RWPE1 (cell line): ENCODE data around the gene CPTP.

Experiments
- CTCF ChIA-PET: fragments of 350-600 bp; sonication (Branson Sonifier 250); formaldehyde crosslinking; extraction: SDS; loops from one replicate; lab custom pipeline; 2021; lab: Yijun Ruan, JAX
- POLR2A ChIA-PET: fragments of 400-600 bp; formaldehyde crosslinking; extraction: SDS; loops from one replicate; lab custom pipeline; 2020; ENCODE audit warnings: antibody characterized with exemption; ENCODE audit not compliant: low non-redundant PET; lab: Yijun Ruan, JAX
- DNase-seq: peaks from one replicate; pipeline ENCODE4 v3.0.0; 2012; ENCODE audit warnings: low spot score
- H3K27ac ChIP-seq: fragments of 450-650 bp; 2 replicates; pipeline ENCODE4 v1.5.1; 2017
- TF ChIP-seq, protein P1 (sequence below): fragments of 450-650 bp; conservative IDR thresholded peaks from 2 replicates; pipeline ENCODE4 v1.5.1; 2017; ENCODE audit warnings: low read depth, mild to moderate bottlenecking

CPTP gene

DNA sequence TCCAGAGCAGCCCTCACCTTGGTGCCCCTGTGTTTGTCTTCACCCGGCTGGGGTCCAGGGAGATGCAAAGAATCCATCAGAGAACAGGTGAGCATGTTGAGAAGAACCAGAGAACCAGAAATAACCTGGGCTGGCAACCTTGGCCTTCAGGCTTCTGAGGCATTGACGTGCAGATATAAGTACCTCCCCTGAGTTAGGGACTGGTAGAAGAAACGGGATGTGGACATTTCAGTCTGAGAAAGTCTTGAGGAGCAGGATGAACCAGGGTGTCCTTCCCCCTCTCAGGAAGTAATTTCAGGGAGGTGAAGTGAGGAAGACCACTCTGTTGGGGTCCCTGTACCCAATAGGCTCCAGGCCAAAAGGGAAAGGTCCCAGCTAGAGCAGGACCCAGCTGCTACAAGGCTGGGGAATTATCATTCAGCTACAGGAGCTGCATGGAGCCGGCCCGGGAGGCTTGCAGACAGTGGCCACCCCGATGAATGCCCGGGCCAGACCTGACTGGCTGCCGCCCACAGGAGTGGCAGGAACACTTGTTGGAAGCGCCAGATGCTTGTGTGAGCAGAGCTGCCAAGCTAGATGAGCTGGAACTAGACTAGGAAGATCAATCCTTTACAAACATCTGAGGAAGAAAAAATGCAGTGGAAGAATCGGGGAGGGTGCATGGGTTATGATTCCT, 52.1 kb downstream of the CPTP start:
- H3K27ac ChIP-seq = peak overlapping the region; percentile 90
- ChIA-PET POLR2A (no interaction called here), CTCF (interaction anchor here (0.7 to 1.1 kb wide), 2 partner anchors 21 to 128 kb away, joined by 3 to 5 read pairs; no protein-coding TSS in a partner anchor)
- TF ChIP-seq, protein P1, sequence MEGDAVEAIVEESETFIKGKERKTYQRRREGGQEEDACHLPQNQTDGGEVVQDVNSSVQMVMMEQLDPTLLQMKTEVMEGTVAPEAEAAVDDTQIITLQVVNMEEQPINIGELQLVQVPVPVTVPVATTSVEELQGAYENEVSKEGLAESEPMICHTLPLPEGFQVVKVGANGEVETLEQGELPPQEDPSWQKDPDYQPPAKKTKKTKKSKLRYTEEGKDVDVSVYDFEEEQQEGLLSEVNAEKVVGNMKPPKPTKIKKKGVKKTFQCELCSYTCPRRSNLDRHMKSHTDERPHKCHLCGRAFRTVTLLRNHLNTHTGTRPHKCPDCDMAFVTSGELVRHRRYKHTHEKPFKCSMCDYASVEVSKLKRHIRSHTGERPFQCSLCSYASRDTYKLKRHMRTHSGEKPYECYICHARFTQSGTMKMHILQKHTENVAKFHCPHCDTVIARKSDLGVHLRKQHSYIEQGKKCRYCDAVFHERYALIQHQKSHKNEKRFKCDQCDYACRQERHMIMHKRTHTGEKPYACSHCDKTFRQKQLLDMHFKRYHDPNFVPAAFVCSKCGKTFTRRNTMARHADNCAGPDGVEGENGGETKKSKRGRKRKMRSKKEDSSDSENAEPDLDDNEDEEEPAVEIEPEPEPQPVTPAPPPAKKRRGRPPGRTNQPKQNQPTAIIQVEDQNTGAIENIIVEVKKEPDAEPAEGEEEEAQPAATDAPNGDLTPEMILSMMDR = no peak
- no peak for DNase-seq

DNA sequence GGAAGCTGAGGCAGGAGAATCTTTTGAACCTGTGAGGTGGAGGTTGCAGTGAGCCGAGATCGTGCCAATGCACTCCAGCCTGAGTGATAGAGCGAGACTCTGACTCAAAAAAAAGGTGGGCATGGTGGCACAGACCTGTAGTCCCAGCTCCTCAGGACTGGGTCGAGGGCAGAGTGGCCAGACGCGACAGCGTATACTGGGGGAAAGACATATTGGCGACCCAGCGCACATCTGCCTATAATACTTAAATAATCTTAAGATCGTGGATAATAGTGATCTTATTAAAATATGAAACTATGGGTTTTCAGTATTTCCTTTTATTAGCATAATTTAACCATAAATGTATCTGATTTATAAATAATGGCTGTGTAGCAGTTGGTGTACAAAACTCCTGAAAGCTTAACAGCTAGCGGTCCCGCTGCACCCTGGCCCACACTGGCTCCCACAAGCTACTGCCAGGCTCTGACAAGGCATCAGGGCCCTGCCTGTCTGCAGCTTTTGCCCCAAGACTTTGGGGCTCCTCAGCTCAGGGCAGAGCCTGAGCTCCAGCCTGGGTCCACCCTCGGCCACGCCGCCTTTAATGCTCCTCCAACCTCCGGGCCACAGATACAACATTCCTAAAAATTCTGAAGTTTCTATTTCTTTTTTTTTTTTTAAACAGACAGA, 53.1 kb downstream of the CPTP start:
- ChIA-PET CTCF (interaction anchor here (0.7 kb wide), 2 partner anchors 20 kb away, joined by 5 to 7 read pairs; no protein-coding TSS in a partner anchor), POLR2A (no interaction called here)
- DNase-seq = no peak
- peak overlapping the region; percentile 90 for H3K27ac ChIP-seq
- TF ChIP-seq, protein P1 = no peak
